ENCODE data around the gene VCL. TPM values are rescaled to one million over a fixed set of nuclear protein-coding genes. Genes with fewer than 3 reads are reported as not detected.

The VCL gene
- total RNA-seq, 1 experiment from 2014 or later: 291 TPM

GRCh38 chr10:74067373-74068352 lies 69.7 kb downstream of the VCL start:
- no peak overlapping the region for H3K56ac ChIP-seq (ENCODE audit: insufficient read length, low read depth, low read length)
- no peak overlapping the region for H3K14ac ChIP-seq (ENCODE audit: insufficient read depth, low read length)
- DNase-seq: no peak
- H2AK5ac ChIP-seq (ENCODE audit: insufficient read length, low read length): no peak overlapping the region
- WGBS (ENCODE audit: extremely low coverage, insufficient read length, low lambda C conversion rate): no CpG with 5 or more reads among the region's 4 CpGs
- H3K79me1 ChIP-seq (ENCODE audit: insufficient read depth, low read depth, low read length, poor library complexity, severe bottlenecking): no peaks in the 10 kb centered on the region
- no peak overlapping the region for H4K91ac ChIP-seq (ENCODE audit: insufficient read length, low read depth, low read length)
- no peak overlapping the region for H3K4ac ChIP-seq (ENCODE audit: low read depth, low read length)
- no peak overlapping the region for H4K5ac ChIP-seq (ENCODE audit: insufficient read length, low read depth, low read length)
- H2BK15ac ChIP-seq (ENCODE audit: low read depth, low read length): no peak overlapping the region
- H3K79me2 ChIP-seq (ENCODE audit: insufficient read depth, low read length): peaks cover 7% of the 10 kb centered on the region; the same call in 1 of the 2 replicates
- no peaks in the 10 kb centered on the region for H3K9me3 ChIP-seq (ENCODE audit: control insufficient read depth, low read depth, low read length)
- Mint-ChIP-seq H3K9me3 (peaks cover 0 to 5% of the 10 kb centered on the region in 2 experiments; a peak in 1 of 5 replicates), H3K27ac (peak overlapping the region in 1 of 3 experiments; percentile 53; a peak in 4 of 7 replicates), H3K4me1 (peaks cover 27% of the 10 kb centered on the region in 2 experiments), H3K27me3 (ENCODE audit: low read depth) (no peaks in the 10 kb centered on the region), H3K4me3 (no peak overlapping the region), H3K36me3 (ENCODE audit: insufficient read depth in 1 of 3, low read depth in 3 of 3) (peaks cover 32 to 45% (median 36%) of the 10 kb centered on the region in 3 experiments)
- TF ChIP-seq CTCF (conservative IDR thresholded peaks at IDR 0.05): no peak
- no peak overlapping the region for H2BK12ac ChIP-seq (ENCODE audit: insufficient read length, low read depth, low read length)
- H2BK20ac ChIP-seq (ENCODE audit: low read depth, low read length, poor library complexity, severe bottlenecking): no peak overlapping the region
- no peaks in the 10 kb centered on the region for H4K20me1 ChIP-seq (ENCODE audit: control insufficient read depth, insufficient read depth, insufficient read length)
- no peak overlapping the region for H3K4me2 ChIP-seq (ENCODE audit: insufficient read depth, insufficient read length, low read length)
- no peaks in the 10 kb centered on the region for H3K23me2 ChIP-seq (ENCODE audit: insufficient read length, low read depth, low read length, poor library complexity, severe bottlenecking)
- H3K27me3 ChIP-seq (ENCODE audit: insufficient read depth, low read length): no peaks in the 10 kb centered on the region
- no peak overlapping the region for H3T11ph ChIP-seq (ENCODE audit: low read length)
- no peak overlapping the region for H4K8ac ChIP-seq (replicated peaks; ENCODE audit: insufficient read length, low read depth, low read length)
- H2AFZ ChIP-seq (ENCODE audit: low read length): no peak overlapping the region
- H2BK5ac ChIP-seq (ENCODE audit: insufficient read length, low read length): no peak overlapping the region
- no peak overlapping the region for H3K27ac ChIP-seq (ENCODE audit: insufficient read length, low read depth, low read length)
- H3K18ac ChIP-seq (ENCODE audit: insufficient read length, low read depth, low read length): no peak overlapping the region
- H3K23ac ChIP-seq (ENCODE audit: insufficient read length, low read depth, low read length): no peak overlapping the region
- H2BK120ac ChIP-seq (ENCODE audit: low read depth, low read length, poor library complexity, severe bottlenecking): no peak overlapping the region
- H3K4me1 ChIP-seq (ENCODE audit: insufficient read depth, low read length): peaks cover 4% of the 10 kb centered on the region; the same call in 1 of the 2 replicates
- H3K9ac ChIP-seq (ENCODE audit: extremely low read depth, insufficient read length, low read length): no peak overlapping the region

All from H9 (cell line).